IPS-11a (cell line): Measurements from ENCODE around the gene DEFB124.
"Not testable (repeated sequence)": the region's sequence is repeated elsewhere in the genome, so short reads cannot be mapped to it uniquely, and the experiment has no call there.

Experiments
- H3K4me3 ChIP-seq: one replicate; pipeline ENCODE4 v1.5.1; 2013; ENCODE audit warnings: low read depth, low read length, control low read depth

The DEFB124 gene

GRCh38 chr20:31474758-31475427 lies at the start of gene DEFB124, which contains the start of gene REM1:
DEFB124 (minus strand) TSS chr20:31475127; CDS start chr20:31473013, 2,114 bp downstream.
REM1 (plus strand) TSS chr20:31475288; CDS start chr20:31476446, 1,158 bp downstream.
- peak within 1 kb of the TSS; percentile 54 for H3K4me3 ChIP-seq

GRCh38 chr20:31523361-31524283 lies 48.7 kb upstream of the DEFB124 start:
- no peak overlapping the region for H3K4me3 ChIP-seq

- no peak overlapping the region for H3K4me3 ChIP-seq
These were observed 47.8 kb upstream of the DEFB124 start for GRCh38 chr20:31522731-31523130.

GRCh38 chr20:31521267-31521666 lies 46.3 kb upstream of the DEFB124 start:
- H3K4me3 ChIP-seq: not testable (repeated sequence)

GRCh38 chr20:31517373-31517772 lies 42.4 kb upstream of the DEFB124 start:
- no peak overlapping the region for H3K4me3 ChIP-seq

- H3K4me3 ChIP-seq: no peak overlapping the region
These were observed 41.7 kb upstream of the DEFB124 start for GRCh38 chr20:31516651-31517050.

- peak overlapping the region; percentile 2 for H3K4me3 ChIP-seq
These were observed 41.2 kb upstream of the DEFB124 start for GRCh38 chr20:31516166-31516565.

GRCh38 chr20:31515775-31516107 lies 40.8 kb upstream of the DEFB124 start:
- peak overlapping the region; percentile 2 for H3K4me3 ChIP-seq

GRCh38 chr20:31515072-31515774 lies 40.3 kb upstream of the DEFB124 start:
- H3K4me3 ChIP-seq: peak overlapping the region; percentile 99

- peak within 1 kb of the TSS; percentile 99 for H3K4me3 ChIP-seq
These were observed 39.5 kb upstream of the DEFB124 start, which contains the start of gene HM13 for GRCh38 chr20:31514154-31515071. HM13 (plus strand) TSS chr20:31514442; CDS start chr20:31514552, 110 bp downstream.

- H3K4me3 ChIP-seq: no peak overlapping the region
These were observed 33.8 kb upstream of the DEFB124 start for GRCh38 chr20:31508517-31509244.

GRCh38 chr20:31505903-31506302 lies 31.0 kb upstream of the DEFB124 start:
- no peak overlapping the region for H3K4me3 ChIP-seq

GRCh38 chr20:31502884-31503673 lies 28.2 kb upstream of the DEFB124 start:
- not testable (repeated sequence) for H3K4me3 ChIP-seq

GRCh38 chr20:31500527-31500926 lies 25.6 kb upstream of the DEFB124 start:
- H3K4me3 ChIP-seq: no peak overlapping the region

- no peak overlapping the region for H3K4me3 ChIP-seq
These were observed 23.1 kb upstream of the DEFB124 start for GRCh38 chr20:31497838-31498540.

- H3K4me3 ChIP-seq: no peak overlapping the region
These were observed 21.9 kb upstream of the DEFB124 start for GRCh38 chr20:31496761-31497295.

- no peak overlapping the region for H3K4me3 ChIP-seq
These were observed 19.2 kb upstream of the DEFB124 start for GRCh38 chr20:31494131-31494530.

GRCh38 chr20:31490752-31491151 lies 15.8 kb upstream of the DEFB124 start:
- no peak overlapping the region for H3K4me3 ChIP-seq
